DMS 273 (cell line): ENCODE results near the gene ACTC1.
A peak's percentile ranks its signal among the peaks of the same experiment; 100 is the strongest.
"Not testable (repeated sequence)": the region's sequence is repeated elsewhere in the genome, so short reads cannot be mapped to it uniquely, and the experiment has no call there.

ENCODE experiments used
- DNase-seq: peaks from one replicate; lab custom pipeline; 2025; ENCODE audit not compliant: unreplicated experiment; lab: John Stamatoyannopoulos, UW

ACTC1 gene

GRCh38 chr15:34795267-34796081, at the start of gene ACTC1:
Gene ACTC1, minus strand, starts transcription at chr15:34795549. Its CDS starts 741 bp downstream, at chr15:34794808.
- peak; percentile 4 for DNase-seq

- no peak for DNase-seq
These were observed 45.9 kb upstream of the ACTC1 start for GRCh38 chr15:34841262-34841725.

DNA sequence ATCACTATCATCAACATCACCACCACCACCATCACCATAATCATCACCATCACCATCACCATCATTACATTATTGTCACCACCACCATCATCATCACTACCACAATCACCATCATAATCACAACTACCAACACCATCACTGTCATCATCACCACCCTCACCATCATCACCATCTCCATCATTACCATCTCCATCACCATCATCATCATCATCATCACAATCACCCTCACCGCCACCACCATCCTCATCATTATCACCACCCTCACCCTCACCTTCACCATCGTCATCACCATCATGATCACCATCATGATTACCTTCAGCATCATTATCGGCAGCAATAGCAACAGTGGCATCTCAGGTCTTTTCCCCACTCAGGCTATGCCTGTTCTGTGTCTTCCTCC, 42.9 kb upstream of the ACTC1 start:
- DNase-seq: no peak

GRCh38 chr15:34837246-34838016, 42.1 kb upstream of the ACTC1 start:
- DNase-seq: no peak

DNA sequence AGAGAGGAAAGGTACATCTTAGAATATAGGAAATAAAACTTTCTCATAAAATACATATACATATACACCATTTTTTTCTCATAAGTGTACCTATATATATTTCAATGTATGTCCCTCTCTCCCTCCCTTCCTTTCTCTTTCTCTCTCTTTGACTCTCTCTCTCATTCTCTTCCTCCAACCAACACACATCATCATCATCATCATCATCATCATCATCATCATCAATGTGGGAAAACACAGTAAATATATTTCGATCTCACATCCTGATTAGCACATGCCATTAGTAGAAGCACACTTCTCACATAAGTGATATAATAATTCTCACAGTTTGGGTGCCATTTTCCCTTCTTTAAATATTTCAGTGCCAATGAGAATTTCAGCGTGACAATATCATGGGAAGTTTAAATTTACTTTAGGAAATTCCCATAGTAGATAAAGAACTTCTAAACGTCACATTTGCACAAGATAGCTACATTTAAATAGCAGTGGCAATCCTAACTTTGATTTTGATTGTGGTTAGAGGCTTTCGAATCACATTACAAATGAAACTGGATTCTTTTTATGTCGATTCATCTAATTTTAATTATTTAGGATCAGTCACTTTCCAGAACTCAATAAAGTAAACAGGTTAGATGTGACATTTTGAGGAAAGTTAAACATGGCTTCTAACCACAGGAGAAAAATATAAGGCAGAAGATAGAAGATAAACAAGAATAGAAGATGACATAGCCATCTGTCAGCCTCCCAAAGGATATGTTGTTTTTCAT, 33.0 kb upstream of the ACTC1 start:
- no peak for DNase-seq

DNA sequence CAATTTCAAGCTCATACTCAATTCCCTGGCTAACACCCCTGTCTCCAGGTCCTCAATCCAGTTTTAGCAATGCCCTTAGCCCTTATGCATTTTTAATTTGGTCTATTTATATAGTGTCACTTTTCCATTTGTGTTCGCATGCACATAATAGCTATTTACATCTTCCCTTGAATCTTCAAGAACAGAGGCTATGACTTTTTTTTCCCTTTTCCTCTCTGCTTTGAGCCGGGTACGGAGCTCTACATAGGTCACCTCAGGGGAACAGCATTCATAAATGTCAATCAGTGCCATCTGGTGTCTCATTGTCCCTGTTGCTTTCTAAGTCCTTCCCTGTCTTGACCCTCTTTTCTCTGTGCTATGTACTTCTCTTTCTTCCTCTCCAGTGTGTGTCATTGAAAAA, 26.5 kb upstream of the ACTC1 start:
- DNase-seq: peak; percentile 44

DNA sequence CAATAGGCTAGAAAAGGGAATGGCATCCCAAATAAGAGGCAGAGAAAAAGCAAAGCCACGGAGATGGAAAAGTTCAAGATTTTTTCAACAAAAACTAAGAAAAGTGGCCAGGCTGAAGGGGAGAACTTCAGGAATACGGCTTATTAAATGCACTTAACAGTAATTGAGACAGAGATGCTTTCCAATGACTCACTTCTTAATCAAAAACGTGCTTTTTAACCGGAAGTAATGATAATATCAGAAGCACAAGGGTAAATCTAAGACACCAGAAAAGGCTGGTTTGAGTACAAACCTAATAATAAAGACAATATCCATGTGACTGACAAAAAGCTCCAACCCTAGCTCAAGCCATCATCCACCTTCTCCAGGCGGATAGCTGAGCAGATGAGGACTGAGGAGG, 24.8 kb upstream of the ACTC1 start:
- no peak for DNase-seq

DNA sequence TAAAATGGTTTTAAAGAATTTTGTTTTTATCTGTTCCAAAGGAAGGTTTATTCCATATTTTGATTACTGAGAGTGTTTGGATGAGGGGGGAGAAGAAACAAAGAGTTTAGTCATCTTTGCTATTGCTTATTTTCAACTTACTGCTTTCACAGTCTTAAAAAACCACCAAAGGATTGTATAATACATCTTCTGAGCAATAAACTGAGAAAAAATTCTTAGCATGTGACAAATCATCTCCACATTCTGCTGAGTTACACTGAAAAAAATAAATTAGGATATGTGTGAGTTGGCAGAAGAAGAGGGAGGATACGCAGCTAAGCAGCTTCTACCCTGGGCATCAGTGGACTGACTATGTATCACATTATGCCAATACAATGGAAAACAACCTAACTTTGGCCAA, 23.2 kb upstream of the ACTC1 start:
- no peak for DNase-seq

DNA sequence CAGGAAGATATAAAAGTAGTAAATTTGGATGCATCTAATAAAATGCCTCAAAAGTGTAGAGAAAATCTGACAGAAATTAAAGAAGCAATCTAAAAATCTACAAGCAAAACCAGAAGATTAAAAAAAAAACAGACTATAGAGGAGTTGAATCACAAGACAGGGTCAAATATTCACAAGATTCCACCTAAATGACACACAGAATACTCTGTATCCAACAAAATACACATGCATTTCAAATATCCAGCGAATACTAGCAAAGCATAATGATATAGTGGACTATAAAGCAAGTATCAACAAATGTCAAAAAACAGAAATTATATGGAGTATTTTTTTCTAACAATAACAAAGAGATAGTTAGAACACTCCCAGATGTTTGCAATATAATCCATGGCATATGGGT, 20.5 kb upstream of the ACTC1 start:
- no peak for DNase-seq

GRCh38 chr15:34813446-34814190, 18.3 kb upstream of the ACTC1 start:
- DNase-seq: no peak

DNA sequence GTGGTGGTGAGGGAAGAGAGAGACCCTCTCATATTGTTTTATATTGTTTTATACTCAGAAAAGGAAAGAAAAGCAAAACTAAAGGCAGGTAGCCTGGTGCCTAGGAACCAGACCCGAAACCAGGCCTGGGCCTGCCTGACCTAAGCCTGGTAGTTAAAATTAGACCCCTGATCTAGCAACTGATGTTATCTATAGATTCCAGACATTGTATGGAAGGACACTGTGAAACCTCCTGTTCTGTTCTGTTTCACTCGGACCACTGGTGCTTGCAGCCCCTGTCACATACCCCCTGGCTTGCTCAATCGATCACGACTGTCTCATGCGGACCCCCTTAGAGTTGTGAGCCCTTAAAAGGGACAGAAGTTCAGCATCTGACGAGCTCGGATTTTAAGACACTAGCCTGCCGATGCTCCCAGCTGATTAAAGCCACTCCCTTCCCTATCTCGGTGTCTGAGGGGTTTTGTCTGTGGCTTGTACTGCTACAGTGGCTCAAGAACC, 17.6 kb upstream of the ACTC1 start:
- not testable (repeated sequence) for DNase-seq

DNA sequence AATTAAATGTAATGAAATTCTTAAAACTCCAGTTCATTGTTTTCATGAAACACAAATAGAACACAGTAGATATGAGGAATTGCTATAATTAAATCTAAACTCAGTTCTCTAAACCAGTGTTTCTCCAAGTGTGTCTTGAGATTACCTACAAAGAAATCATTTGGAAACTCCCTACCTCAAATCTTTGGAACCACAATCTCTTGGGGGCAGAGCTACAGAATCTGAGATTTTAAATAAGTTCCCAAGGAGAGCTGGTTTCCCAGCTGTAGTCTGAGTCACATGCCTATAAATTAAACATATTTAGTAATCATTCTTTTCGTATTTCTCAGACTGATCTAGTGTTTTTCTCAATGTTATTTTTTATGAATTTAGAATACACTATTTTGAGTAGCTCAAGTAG, 17.0 kb upstream of the ACTC1 start:
- no peak for DNase-seq

DNA sequence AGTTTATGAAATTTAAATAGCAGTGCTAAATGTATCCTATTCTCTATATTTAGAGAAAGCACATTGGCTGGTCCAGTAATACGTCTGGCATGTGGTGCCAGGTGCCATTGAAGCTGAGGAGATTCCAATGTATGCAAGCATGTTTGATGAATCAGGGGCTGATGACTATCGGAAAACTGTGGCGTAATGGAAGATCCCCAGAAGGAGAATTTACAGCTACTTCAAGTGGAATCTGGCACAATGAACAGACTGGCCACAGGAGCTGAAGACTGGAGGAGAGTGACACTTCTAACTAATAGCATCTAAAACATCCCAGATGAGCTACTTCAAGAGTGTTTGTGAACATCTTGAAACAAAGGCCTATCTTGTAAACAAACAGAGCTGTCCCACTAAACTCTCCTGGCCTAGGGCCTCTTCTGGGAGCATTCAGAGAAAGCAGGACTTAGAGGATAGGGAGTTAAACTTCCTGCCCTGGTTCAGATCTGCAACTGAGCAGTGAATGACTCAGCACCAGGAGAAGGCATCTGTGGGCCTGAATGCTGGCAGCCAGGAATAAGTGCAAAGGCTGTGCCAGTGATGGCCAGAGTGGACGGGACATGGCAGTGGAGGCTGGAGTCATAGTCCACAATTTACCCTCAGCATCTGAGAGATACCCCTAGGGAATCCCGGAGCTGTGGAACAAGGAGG, 15.2 kb upstream of the ACTC1 start:
- DNase-seq: no peak

- DNase-seq: no peak
These were observed 13.8 kb upstream of the ACTC1 start for GRCh38 chr15:34809186-34809585.

DNA sequence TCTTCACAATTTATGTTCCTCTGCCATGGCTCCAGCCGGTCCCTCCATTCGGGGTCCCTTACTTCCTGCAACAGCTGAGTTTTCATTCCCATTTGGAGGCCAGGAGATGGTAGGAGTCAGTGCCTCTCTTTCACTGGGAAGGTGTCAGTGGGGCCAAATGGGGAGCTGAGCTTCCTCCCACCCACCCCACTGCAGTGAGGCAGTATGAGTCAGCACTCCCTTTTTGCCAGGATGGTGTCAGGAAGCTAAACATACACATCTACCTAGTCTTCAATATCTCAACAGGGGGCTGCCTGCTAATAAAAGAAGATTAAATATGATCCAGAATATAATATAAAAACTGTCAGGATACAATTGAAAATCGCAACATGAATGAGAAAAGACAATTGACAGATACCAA, 12.7 kb upstream of the ACTC1 start:
- DNase-seq: no peak

GRCh38 chr15:34807241-34807640, 11.9 kb upstream of the ACTC1 start:
- DNase-seq: not testable (repeated sequence)

- DNase-seq: no peak
These were observed 9.4 kb upstream of the ACTC1 start for GRCh38 chr15:34804776-34805175.

DNA sequence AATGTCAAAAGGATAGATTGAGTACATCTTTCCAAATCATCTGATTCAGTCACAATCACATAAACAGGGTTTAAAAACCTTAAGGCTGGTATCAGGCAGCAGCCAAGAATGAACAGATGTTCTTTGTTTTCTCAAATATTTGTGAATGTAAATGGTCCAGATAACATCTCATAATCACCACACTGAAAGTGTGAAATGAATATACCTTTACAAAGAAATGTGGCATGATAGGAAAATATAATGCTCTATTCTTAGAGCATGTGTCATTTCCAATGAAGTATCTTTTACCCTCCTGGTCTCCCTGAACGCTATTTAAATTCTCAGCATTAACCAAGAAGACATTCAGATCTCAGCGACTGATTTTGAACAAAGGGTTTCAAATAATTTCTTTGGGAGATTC, 8.8 kb upstream of the ACTC1 start:
- peak; percentile 37 for DNase-seq

DNA sequence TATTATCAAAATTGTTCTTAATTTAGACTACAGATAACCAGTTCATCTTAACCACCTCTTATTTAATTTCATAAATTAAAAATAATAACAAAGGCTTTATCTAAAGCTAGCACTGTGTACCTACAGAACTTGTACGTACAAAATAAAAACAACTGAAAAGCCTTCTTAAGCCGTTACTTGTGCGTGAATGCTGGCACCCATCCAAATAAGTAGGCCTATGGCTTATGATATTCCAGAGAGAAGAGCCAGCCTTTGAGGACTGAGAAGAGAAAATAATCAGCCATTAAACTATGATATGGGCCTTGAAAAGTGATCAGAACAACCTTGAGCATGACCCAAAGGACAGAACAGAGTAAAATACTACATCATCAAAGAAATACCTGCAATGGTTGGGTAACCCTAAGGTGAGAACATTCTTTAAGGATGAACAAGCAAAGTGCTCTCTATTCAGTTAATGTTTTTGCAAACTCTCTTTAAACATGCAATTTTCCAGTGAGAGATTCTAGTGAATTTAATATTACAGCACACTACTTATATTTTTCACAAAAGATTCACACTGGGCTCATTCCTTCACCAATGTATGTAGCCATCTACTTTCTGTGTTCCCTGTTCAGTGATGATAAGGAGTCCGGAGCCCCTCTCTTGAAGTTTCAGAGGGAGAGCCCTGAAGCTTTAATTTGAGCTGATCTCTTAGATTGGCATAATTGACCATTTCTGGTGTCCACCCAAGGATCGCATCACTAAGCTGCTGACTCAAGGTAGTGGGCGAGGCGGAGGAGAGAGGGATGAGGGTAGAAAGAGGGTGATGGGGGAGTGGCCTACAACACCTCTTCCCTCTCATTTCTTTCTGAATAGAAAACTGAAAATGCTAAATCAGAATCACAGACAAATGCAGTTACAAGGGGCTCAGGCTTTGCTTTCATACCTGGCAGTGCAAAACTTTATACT, 7.7 kb upstream of the ACTC1 start:
- peak; percentile 23 for DNase-seq
